Measurements from ENCODE around the gene ADK.

ADK gene

GRCh38 chr10:74681917-74682627 lies 531.1 kb downstream of the ADK start:
- Histone ChIP-seq H3K4me1 (ENCODE audit: control insufficient read depth, insufficient read depth, low read length) (no peaks in the 10 kb centered on the region), H3K27ac (ENCODE audit: insufficient read depth, low read depth, low read length, poor library complexity, severe bottlenecking) (no peak overlapping the region), H3K27me3 (ENCODE audit: control insufficient read depth, insufficient read depth, low read length, poor library complexity, severe bottlenecking) (no peaks in the 10 kb centered on the region), H3K4me3 (ENCODE audit: insufficient read depth, low read depth, low read length) (no peak overlapping the region), H3K9me3 (ENCODE audit: control insufficient read depth, low read length) (no peaks in the 10 kb centered on the region), H3K36me3 (ENCODE audit: control insufficient read depth, insufficient read depth, low read length) (no peaks in the 10 kb centered on the region)
- WGBS, 2 experiments: 87 to 91% methylated on average over 3 to 4 of the region's 4 CpGs

- Histone ChIP-seq H3K27me3 (ENCODE audit: control insufficient read depth, insufficient read depth, low read length, poor library complexity, severe bottlenecking) (no peaks in the 10 kb centered on the region), H3K9me3 (ENCODE audit: control insufficient read depth, low read length) (no peaks in the 10 kb centered on the region), H3K36me3 (ENCODE audit: control insufficient read depth, insufficient read depth, low read length) (no peaks in the 10 kb centered on the region), H3K4me3 (ENCODE audit: insufficient read depth, low read depth, low read length) (no peak overlapping the region), H3K4me1 (ENCODE audit: control insufficient read depth, insufficient read depth, low read length) (no peaks in the 10 kb centered on the region), H3K27ac (ENCODE audit: insufficient read depth, low read depth, low read length, poor library complexity, severe bottlenecking) (no peak overlapping the region)
Measured at GRCh38 chr10:74683067-74683466, 532.0 kb downstream of the ADK start.

- Histone ChIP-seq H3K4me1 (ENCODE audit: control insufficient read depth, insufficient read depth, low read length) (no peaks in the 10 kb centered on the region), H3K36me3 (ENCODE audit: control insufficient read depth, insufficient read depth, low read length) (no peaks in the 10 kb centered on the region), H3K4me3 (ENCODE audit: insufficient read depth, low read depth, low read length) (no peak overlapping the region), H3K27ac (ENCODE audit: insufficient read depth, low read depth, low read length, poor library complexity, severe bottlenecking) (no peak overlapping the region), H3K9me3 (ENCODE audit: control insufficient read depth, low read length) (no peaks in the 10 kb centered on the region), H3K27me3 (ENCODE audit: control insufficient read depth, insufficient read depth, low read length, poor library complexity, severe bottlenecking) (no peaks in the 10 kb centered on the region)
- WGBS, 2 experiments: 92 to 94% methylated on average over 7 of the region's 7 CpGs
Measured at GRCh38 chr10:74683621-74684364, 532.8 kb downstream of the ADK start.

- H3K36me3 ChIP-seq (ENCODE audit: control insufficient read depth, insufficient read depth, low read length): no peaks in the 10 kb centered on the region
- H3K9me3 ChIP-seq (ENCODE audit: control insufficient read depth, low read length): no peaks in the 10 kb centered on the region
- H3K4me3 ChIP-seq (ENCODE audit: insufficient read depth, low read depth, low read length): no peak overlapping the region
- WGBS, 2 experiments: 82 to 85% methylated on average over 5 of the region's 5 CpGs
- no peaks in the 10 kb centered on the region for H3K27me3 ChIP-seq (ENCODE audit: control insufficient read depth, insufficient read depth, low read length, poor library complexity, severe bottlenecking)
- H3K27ac ChIP-seq (ENCODE audit: insufficient read depth, low read depth, low read length, poor library complexity, severe bottlenecking): no peak overlapping the region
- no peaks in the 10 kb centered on the region for H3K4me1 ChIP-seq (ENCODE audit: control insufficient read depth, insufficient read depth, low read length)
Measured at GRCh38 chr10:74684462-74684861, 533.4 kb downstream of the ADK start.

GRCh38 chr10:74685564-74685963 lies 534.5 kb downstream of the ADK start:
- Histone ChIP-seq H3K27me3 (ENCODE audit: control insufficient read depth, insufficient read depth, low read length, poor library complexity, severe bottlenecking) (no peaks in the 10 kb centered on the region), H3K36me3 (ENCODE audit: control insufficient read depth, insufficient read depth, low read length) (no peaks in the 10 kb centered on the region), H3K27ac (ENCODE audit: insufficient read depth, low read depth, low read length, poor library complexity, severe bottlenecking) (no peak overlapping the region), H3K9me3 (ENCODE audit: control insufficient read depth, low read length) (no peaks in the 10 kb centered on the region), H3K4me1 (ENCODE audit: control insufficient read depth, insufficient read depth, low read length) (no peaks in the 10 kb centered on the region), H3K4me3 (ENCODE audit: insufficient read depth, low read depth, low read length) (no peak overlapping the region)
- 78 to 88% methylated on average over 1 of the region's 1 CpG for WGBS, 2 experiments

GRCh38 chr10:74690393-74690792 lies 539.4 kb downstream of the ADK start:
- no peak overlapping the region for H3K27ac ChIP-seq (ENCODE audit: insufficient read depth, low read depth, low read length, poor library complexity, severe bottlenecking)
- H3K27me3 ChIP-seq (ENCODE audit: control insufficient read depth, insufficient read depth, low read length, poor library complexity, severe bottlenecking): no peaks in the 10 kb centered on the region
- no peak overlapping the region for H3K4me3 ChIP-seq (ENCODE audit: insufficient read depth, low read depth, low read length)
- no peaks in the 10 kb centered on the region for H3K36me3 ChIP-seq (ENCODE audit: control insufficient read depth, insufficient read depth, low read length)
- no peaks in the 10 kb centered on the region for H3K4me1 ChIP-seq (ENCODE audit: control insufficient read depth, insufficient read depth, low read length)
- H3K9me3 ChIP-seq (ENCODE audit: control insufficient read depth, low read length): no peaks in the 10 kb centered on the region
- WGBS, 2 experiments: 95 to 96% methylated on average over 3 to 4 of the region's 4 CpGs

GRCh38 chr10:74691164-74691563 lies 540.1 kb downstream of the ADK start:
- H3K36me3 ChIP-seq (ENCODE audit: control insufficient read depth, insufficient read depth, low read length): no peaks in the 10 kb centered on the region
- H3K9me3 ChIP-seq (ENCODE audit: control insufficient read depth, low read length): no peaks in the 10 kb centered on the region
- H3K27me3 ChIP-seq (ENCODE audit: control insufficient read depth, insufficient read depth, low read length, poor library complexity, severe bottlenecking): no peaks in the 10 kb centered on the region
- H3K4me1 ChIP-seq (ENCODE audit: control insufficient read depth, insufficient read depth, low read length): no peaks in the 10 kb centered on the region
- no peak overlapping the region for H3K27ac ChIP-seq (ENCODE audit: insufficient read depth, low read depth, low read length, poor library complexity, severe bottlenecking)
- H3K4me3 ChIP-seq (ENCODE audit: insufficient read depth, low read depth, low read length): no peak overlapping the region

GRCh38 chr10:74704629-74705357 lies 553.8 kb downstream of the ADK start:
- Histone ChIP-seq H3K9me3 (ENCODE audit: control insufficient read depth, low read length) (no peaks in the 10 kb centered on the region), H3K36me3 (ENCODE audit: control insufficient read depth, insufficient read depth, low read length) (no peaks in the 10 kb centered on the region), H3K27me3 (ENCODE audit: control insufficient read depth, insufficient read depth, low read length, poor library complexity, severe bottlenecking) (no peaks in the 10 kb centered on the region), H3K4me1 (ENCODE audit: control insufficient read depth, insufficient read depth, low read length) (no peaks in the 10 kb centered on the region), H3K4me3 (ENCODE audit: insufficient read depth, low read depth, low read length) (no peak overlapping the region), H3K27ac (ENCODE audit: insufficient read depth, low read depth, low read length, poor library complexity, severe bottlenecking) (no peak overlapping the region)
- WGBS, 2 experiments: 84 to 98% methylated on average over 3 of the region's 3 CpGs

- 79 to 98% methylated on average over 2 of the region's 3 CpGs for WGBS, 2 experiments
- H3K36me3 ChIP-seq (ENCODE audit: control insufficient read depth, insufficient read depth, low read length): no peaks in the 10 kb centered on the region
- H3K4me1 ChIP-seq (ENCODE audit: control insufficient read depth, insufficient read depth, low read length): no peaks in the 10 kb centered on the region
- H3K27me3 ChIP-seq (ENCODE audit: control insufficient read depth, insufficient read depth, low read length, poor library complexity, severe bottlenecking): no peaks in the 10 kb centered on the region
- H3K27ac ChIP-seq (ENCODE audit: insufficient read depth, low read depth, low read length, poor library complexity, severe bottlenecking): no peak overlapping the region
- no peaks in the 10 kb centered on the region for H3K9me3 ChIP-seq (ENCODE audit: control insufficient read depth, low read length)
- H3K4me3 ChIP-seq (ENCODE audit: insufficient read depth, low read depth, low read length): no peak overlapping the region
Measured at GRCh38 chr10:74705358-74705980, 554.4 kb downstream of the ADK start.

- H3K27me3 ChIP-seq (ENCODE audit: control insufficient read depth, insufficient read depth, low read length, poor library complexity, severe bottlenecking): no peaks in the 10 kb centered on the region
Measured at GRCh38 chr10:74706966-74707365, 555.9 kb downstream of the ADK start.

More at GRCh38 chr10:74706966-74707365, 555.9 kb downstream of the ADK start:
- H3K27ac ChIP-seq (ENCODE audit: insufficient read depth, low read depth, low read length, poor library complexity, severe bottlenecking): no peak overlapping the region
- H3K4me3 ChIP-seq (ENCODE audit: insufficient read depth, low read depth, low read length): no peak overlapping the region
- no peaks in the 10 kb centered on the region for H3K36me3 ChIP-seq (ENCODE audit: control insufficient read depth, insufficient read depth, low read length)
- 93 to 99% methylated on average over 3 of the region's 3 CpGs for whole genome bisulfite sequencing, 2 experiments
- H3K9me3 ChIP-seq (ENCODE audit: control insufficient read depth, low read length): no peaks in the 10 kb centered on the region
- no peaks in the 10 kb centered on the region for H3K4me1 ChIP-seq (ENCODE audit: control insufficient read depth, insufficient read depth, low read length)
